HuH-7 (cell line): ENCODE results near the gene SPEM2.
A peak's percentile ranks its signal among the peaks of the same experiment; 100 is the strongest.
"Not testable (repeated sequence)": the region's sequence is repeated elsewhere in the genome, so short reads cannot be mapped to it uniquely, and the experiment has no call there.

ENCODE experiments used
- DNase-seq: peaks from one replicate; pipeline ENCODE4 v3.0.0; 2011; ENCODE audit warnings: low spot score

The SPEM2 gene

GRCh38 chr17:7442142-7442541, 16.7 kb downstream of the SPEM2 start:
- DNase-seq, result no peak

DNA sequence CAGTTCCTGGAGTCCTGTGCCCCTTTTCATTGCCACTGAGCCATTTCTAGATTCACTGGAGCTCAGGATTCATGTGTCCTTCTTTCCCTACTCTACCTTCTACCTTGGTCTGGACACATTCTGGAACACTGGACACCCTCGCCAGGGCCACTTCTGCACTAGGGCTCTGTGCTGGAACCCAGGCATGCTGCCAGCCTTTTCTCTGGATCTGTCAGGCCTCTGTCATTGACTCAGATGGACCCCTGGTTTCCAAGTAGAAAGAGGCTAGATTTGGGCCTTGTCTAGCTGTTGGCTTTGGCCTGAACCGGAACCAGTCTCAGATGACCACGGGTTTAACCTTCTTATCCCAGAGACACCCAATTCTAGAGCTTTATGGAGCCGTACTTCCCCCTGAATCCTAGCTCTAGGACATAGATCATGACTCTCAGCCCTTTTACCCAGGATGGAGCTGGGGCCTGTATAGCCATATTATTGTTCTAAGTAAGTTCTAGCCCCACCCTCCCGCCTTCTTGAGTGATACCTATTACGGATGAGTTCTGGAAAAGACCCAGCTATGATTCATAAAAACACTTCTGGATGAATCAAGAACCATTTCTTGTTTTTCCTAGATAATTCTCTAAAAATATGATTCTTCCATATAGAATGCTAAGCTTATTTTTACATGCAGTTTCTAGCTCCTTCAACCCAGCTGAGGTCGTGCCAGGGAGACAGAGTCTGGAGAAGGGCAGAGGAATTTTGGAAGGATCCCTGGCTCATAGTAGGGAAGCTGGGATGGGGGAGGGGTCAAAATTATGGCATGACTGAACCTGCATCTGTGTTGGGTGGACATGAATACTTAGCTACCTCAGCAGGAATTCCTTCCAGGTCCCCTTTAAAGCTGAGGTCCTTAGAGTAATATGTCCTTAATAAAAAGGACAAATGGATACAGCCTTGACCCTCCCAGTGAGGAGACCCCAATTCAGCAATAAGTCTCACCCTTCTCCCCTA, 18.4 kb downstream of the SPEM2 start:
- DNase-seq, result no peak

GRCh38 chr17:7444682-7445618, 19.5 kb downstream of the SPEM2 start, which contains the start of gene CHRNB1:
TSS of gene CHRNB1 (plus strand) at chr17:7445061. CDS start at chr17:7445128, 67 bp downstream.
- DNase-seq, result peak; percentile 85

- peak; percentile 95 for DNase-seq
Measured at GRCh38 chr17:7445619-7445968, 20.2 kb downstream of the SPEM2 start.

DNA sequence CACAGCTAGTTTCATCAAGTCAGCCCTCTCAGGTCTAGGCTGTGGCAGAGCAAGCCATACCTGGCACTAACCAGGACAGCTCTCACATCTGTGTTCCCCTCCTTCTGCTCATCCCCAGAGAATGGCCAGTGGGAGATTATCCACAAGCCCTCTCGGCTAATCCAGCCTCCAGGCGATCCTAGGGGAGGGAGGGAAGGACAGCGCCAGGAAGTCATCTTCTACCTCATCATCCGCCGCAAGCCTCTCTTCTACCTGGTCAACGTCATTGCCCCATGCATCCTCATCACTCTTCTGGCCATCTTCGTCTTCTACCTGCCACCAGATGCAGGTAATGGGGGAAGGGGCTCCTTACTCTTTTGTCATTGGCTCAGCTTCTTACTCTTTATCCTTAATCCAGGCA, 23.0 kb downstream of the SPEM2 start:
- DNase-seq, result no peak

DNA sequence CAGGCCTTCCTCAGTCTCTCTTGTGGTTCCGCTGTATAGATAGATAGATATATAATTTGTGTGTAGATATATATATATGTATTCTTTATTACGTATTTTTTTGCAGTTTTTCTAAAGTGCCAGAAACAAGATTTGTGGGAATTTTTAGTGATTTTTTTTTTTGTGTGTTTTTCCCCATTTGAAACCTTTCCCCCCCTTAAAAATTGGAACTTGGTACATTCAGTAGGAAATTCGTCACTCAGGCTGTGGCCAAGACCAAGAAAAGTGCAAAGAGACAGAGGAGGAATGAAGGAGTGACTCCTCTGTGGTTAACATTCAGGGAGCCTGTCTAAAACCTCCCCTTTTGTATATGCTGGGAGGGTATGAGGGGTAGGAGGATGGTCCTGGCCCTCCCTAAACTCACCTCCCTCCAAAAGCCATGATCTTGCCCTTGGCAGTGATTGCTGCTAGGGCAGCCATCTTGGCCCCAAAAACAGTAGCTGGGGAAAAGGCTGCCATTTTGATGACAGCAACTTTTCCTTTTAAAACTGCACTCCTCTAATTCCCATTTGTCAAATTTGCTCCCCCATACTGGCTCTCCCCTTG, 34.6 kb downstream of the SPEM2 start:
- no peak for DNase-seq

GRCh38 chr17:7460850-7461660, 35.6 kb downstream of the SPEM2 start:
- DNase-seq, result no peak

DNA sequence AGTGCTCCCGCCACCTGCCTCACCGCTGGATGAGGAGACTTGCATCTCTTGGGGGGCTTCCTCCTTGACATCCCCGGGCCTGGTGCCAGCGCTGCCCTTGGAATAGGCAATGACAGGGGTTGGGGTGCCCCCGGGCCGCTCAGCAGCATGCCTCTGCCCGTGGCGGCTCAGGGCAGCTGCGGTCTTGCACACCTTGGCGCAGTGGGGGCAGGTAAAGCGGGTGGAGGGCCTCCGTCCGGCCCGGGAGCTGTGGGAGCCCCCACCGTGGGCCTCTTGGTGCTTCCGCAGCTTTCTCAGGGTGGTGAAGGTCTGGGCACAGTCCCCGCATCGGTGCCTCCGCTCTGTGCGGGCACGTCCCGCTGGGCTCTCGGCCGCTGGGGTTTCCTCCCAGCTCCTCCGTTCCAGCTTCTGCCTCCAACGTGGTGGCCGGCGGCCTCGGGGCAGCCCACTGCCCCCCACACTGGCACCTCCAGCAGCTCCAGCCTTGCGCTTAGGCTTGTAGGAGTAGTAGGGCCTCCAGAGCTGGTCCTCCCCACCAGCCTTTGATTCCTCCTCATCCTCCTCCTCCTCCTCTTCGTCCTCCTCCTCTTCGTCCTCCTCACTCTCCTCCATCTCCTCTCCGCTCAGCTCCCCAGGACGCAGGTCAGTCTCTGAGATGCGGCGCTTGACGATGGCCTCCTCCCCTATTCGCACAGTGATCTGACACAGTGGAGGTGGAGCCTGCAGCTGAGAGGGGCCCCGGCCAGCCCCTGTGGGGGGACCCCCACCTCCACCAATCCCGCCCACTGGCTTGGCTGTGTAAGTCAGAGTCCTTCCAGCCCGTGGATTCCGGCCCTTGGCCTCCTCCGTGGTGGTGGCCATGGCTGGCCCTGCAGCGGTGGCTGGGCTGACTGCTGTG, 37.3 kb downstream of the SPEM2 start:
- DNase-seq, result no peak

DNA sequence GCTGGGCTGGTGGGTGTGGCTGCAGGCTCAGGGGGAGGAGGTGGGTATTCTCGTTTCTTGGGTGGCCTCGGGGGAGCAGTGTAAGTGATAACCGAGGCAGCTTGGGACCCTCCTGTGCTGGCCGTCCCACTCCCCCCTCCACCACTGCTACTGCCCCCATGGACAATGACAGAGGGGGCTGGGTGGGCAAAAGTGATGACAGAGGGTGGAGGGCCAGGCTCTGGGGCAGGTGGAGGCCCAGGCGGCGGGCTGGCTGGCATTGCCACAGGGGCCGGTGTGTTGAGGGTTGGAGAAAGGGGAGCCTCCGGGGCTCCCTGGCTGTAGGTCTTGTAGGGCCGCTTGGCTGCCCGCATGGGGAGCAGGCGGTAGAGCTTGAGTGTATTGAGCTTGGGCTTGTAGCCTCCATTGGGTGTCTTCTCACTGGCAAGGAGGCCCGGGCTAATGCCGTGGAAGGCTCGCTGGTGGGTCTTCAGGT, 38.0 kb downstream of the SPEM2 start:
- DNase-seq, result no peak

DNA sequence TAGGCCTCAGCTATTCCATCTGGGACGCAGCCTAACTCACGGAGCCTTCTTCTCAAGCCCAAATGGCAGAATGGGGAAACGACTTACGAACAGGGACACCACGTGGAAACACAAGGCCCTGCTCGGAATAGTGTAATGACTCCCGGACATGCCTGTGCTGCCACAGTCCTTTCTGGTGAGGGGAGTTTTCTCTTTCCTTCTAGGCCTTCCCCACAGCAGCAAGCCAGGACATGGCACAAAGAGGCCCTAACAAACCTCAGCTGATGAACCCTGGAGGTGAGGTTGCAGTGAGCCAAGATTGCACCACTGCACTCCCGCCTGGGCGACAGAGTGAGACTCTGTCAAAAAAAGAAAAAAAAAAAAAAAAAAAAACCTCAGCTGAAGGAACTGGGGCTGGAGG, 38.7 kb downstream of the SPEM2 start:
- DNase-seq, result no peak

DNA sequence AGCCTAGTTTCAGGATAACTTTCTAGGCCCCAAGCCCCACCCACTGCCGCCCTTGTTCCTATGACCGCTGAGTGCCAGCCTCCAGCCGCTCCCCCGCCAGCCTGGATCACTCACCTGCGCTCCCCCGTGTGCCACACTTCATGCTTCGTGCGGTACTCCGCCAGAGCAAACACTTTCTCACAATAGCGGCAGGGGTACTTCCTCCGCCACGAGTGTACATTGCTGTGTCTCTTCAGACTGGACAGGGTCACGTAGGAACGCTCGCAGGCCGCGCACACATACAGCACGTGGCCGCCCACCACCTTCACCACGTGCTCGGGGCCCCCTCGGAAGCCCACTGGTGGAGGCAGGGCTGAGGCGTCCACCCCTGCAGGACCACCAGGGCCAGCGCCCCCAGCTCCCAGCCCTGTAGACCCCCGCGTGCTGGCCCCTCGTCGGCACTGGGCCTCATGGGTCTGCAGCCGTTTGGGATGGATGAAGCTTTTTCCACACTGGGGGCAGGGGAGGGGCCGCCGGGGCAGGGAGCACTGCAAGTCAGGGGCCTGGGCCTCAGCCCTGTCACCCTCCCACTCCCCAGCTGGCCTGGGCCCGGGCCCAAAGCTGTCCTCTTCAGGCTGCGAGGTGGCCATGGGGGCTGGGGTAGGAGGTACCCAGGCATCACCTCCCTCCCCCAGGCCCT, 40.3 kb downstream of the SPEM2 start:
- no peak for DNase-seq

DNA sequence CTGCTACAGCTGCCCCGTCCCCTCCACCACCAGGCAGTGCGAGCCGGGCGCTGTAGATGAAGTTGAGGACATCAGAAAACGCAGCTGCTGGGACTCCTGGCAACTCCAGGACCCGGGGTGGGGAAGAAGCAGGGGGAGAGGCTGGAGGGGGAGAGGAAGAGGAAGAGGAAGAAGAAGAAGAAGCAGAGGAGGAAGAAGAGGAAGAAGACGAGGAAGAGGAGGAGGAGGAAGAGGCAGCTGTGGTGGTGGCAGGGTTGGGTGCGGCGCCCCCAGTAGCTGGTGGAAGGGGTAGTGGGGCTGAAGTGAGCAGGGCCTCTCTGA, 40.9 kb downstream of the SPEM2 start:
- no peak for DNase-seq

GRCh38 chr17:7466639-7467341, 41.4 kb downstream of the SPEM2 start:
- no peak for DNase-seq

- DNase-seq, result no peak
Measured at GRCh38 chr17:7467498-7467897, 42.1 kb downstream of the SPEM2 start.

DNA sequence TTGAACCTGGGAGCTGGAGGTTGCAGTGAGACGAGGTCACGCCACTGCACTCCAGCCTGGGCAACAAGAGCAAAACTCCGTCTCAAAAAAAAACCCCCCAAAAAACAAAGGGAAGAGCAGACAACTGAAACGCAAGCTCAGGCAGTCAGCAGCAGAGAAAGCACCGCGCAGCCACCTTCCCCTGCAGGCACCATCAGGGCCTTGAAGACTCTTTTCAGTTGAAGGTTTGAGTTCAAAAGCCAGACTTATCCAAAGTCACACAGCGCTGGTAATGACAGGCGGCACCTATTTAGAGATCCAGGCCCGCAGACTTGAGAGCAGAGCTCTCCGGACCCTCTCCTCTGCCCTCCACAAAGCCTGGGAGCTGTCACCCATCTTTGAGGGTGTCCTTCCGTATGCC, 42.9 kb downstream of the SPEM2 start:
- DNase-seq, result no peak

DNA sequence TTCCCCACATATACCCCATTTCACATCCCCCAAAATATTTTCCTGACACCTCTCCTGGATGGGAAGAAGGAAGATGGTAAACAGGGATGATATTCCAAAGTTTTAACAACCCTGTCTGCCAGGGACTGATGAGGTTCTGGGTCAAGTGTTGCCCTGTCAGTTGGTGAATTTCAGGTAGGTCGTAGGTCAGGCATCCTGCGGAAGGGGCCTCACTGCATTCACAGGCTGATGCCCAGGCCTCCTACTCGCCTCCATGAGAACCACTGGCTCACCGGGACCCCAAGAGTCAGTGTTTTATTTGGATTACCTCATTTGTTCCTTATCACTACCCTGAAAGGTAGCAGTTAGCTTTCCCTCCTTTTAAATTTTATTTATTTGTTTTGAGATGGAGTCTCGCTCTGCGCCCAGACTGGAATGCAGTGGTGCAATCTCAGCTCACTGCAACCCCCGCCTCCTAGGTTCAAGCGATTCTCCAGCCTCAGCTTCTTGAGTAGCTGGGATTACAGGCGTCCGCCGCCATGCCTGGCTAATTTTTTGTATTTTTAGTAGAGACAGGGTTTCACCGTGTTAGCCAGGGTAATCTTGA, 43.5 kb downstream of the SPEM2 start:
- DNase-seq, result no peak

GRCh38 chr17:7469843-7470242, 44.4 kb downstream of the SPEM2 start:
- not testable (repeated sequence) for DNase-seq

DNA sequence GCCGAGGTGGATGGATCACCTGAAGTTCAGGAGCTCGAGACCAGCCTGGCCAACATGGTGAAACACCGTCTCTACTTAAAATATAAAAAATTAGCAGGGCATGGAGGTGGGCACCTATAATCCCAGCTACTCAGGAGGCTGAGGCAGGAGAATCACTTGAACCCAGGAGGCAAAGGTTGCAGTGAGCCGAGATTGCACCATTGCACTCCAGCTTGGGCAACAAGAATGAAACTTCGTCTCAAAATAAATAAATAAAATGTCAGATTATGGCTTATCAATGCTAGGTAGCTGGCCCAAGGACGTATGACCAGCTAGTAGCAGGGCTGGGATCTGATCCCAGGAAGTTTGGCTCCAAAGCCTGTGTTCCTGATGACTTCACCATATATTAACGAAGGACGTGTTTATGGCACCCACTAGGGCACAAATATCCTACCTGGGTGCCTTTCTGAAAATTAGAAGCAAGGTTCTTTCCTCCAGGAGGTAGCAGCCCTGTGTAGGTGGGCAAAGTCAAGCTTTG, 45.1 kb downstream of the SPEM2 start:
- not testable (repeated sequence) for DNase-seq

GRCh38 chr17:7471729-7472128, 46.3 kb downstream of the SPEM2 start:
- no peak for DNase-seq
